Testis (tissue), 3 donors: ENCODE data around the gene TUBGCP5. TPM values are rescaled to one million over a fixed set of nuclear protein-coding genes. Genes with fewer than 3 reads are reported as not detected.

ENCODE experiments used
- DNase-seq: peaks from one replicate; pipeline ENCODE4 v3.0.0-alpha.2; 2019
- H3K27ac ChIP-seq, 2 donors: fragments of 200-600 bp; sonication (generic); one replicate each; pipeline ENCODE4 v1.5.1; 2019
- H3K27me3 ChIP-seq: fragments of 200-600 bp; sonication (generic); one replicate; pipeline ENCODE4 v1.5.1; 2019
- H3K36me3 ChIP-seq: fragments of 200-600 bp; sonication (generic); one replicate; pipeline ENCODE4 v1.5.1; 2017; ENCODE audit warnings: low read depth; ENCODE audit errors: missing control alignments
- H3K4me1 ChIP-seq: fragments of 200-600 bp; sonication (generic); one replicate; pipeline ENCODE4 v1.5.1; 2019
- H3K4me3 ChIP-seq, 2 donors: fragments of 200-600 bp; sonication (generic); one replicate each; pipeline ENCODE4 v1.5.1; 2017 to 2019
- H3K9me3 ChIP-seq: fragments of 200-600 bp; sonication (generic); one replicate; pipeline ENCODE4 v1.5.1; 2017
- CTCF ChIP-seq, 3 experiments: fragments of 450-650 bp in 2 of 3; fragments of 200-600 bp in 1 of 3; sonication (generic) in 1 of 3; IDR thresholded peaks; one replicate each; pipeline ENCODE4 v1.5.1; 2016 to 2019; ENCODE audit warnings: antibody characterized with exemption in 3 of 3, mild to moderate bottlenecking in 2 of 3, moderate library complexity in 1 of 3
- POLR2A ChIP-seq: fragments of 450-650 bp; IDR thresholded peaks from one replicate; pipeline ENCODE4 v1.6.1; 2017; ENCODE audit warnings: antibody characterized with exemption, mild to moderate bottlenecking, moderate library complexity
- WGBS, 2 donors: methylation state at CpG; one replicate each; pipeline ENCODE4 v1.1.5; 2018; 5-methylcytosine and 5-hydroxymethylcytosine counted together
- intact Hi-C: fragments of 100-400 bp; cut with DNase I; formaldehyde crosslinking; loops from one replicate; pipeline ENCODE4 v1.15.1; 2023; ENCODE audit warnings: low total_unique reads
- polyA plus RNA-seq: library from polyadenylated mRNA; stranded (reverse); fragments of 350-450 nt; fragmentation: Illumina TruSeq; extraction: RNeasy Lipid Tissue Mini Kit (QIAGEN cat#74804); gene quantifications from one replicate; pipeline ENCODE4 v1.2.3, GENCODE V29; 2014; ENCODE audit warnings: low read depth, low replicate concordance; ENCODE audit not compliant: insufficient read depth
- total RNA-seq, 2 donors: library from RNA; depleted of rRNA; stranded (reverse); fragments of >200 nt; gene quantifications; one replicate each; pipeline ENCODE4 v1.2.3, GENCODE V29; 2016

TUBGCP5 gene
- total and polyA plus RNA-seq, 3 donors from 2014 or later, result 28.6 to 55.1 (median 45.8) TPM

- Histone ChIP-seq H3K9me3 (no peaks in the 10 kb centered on the region), H3K27ac (no peak overlapping the region), H3K4me1 (no peaks in the 10 kb centered on the region), H3K4me3 (no peak overlapping the region), H3K36me3 (no peaks in the 10 kb centered on the region), H3K27me3 (no peaks in the 10 kb centered on the region)
- intact Hi-C loops, result no loop called here
- DNase-seq, result no peak
- no peak for TF ChIP-seq CTCF (IDR thresholded peaks at IDR 0.05)
- 88 to 90% methylated on average over 4 of the region's 4 CpGs for WGBS, 2 donors
Observed at GRCh38 chr15:23075927-23076326, 36.6 kb upstream of the TUBGCP5 start.

GRCh38 chr15:23074684-23075083, 35.3 kb upstream of the TUBGCP5 start:
- Histone ChIP-seq H3K27me3 (no peaks in the 10 kb centered on the region), H3K9me3 (no peaks in the 10 kb centered on the region), H3K36me3 (no peaks in the 10 kb centered on the region), H3K27ac (no peak overlapping the region), H3K4me1 (no peaks in the 10 kb centered on the region), H3K4me3 (no peak overlapping the region)
- WGBS, 2 donors, result 54 to 94% methylated on average over 1 of the region's 1 CpG
- TF ChIP-seq CTCF (IDR thresholded peaks at IDR 0.05) (no peak), POLR2A (no peak)
- DNase-seq, result no peak
- intact Hi-C loops, result no loop called here

GRCh38 chr15:23073890-23074646, 34.7 kb upstream of the TUBGCP5 start:
- TF ChIP-seq POLR2A (no peak), CTCF (IDR thresholded peaks at IDR 0.05) (no peak)
- Histone ChIP-seq H3K4me1 (no peaks in the 10 kb centered on the region), H3K36me3 (no peaks in the 10 kb centered on the region), H3K4me3 (no peak overlapping the region), H3K9me3 (no peaks in the 10 kb centered on the region), H3K27me3 (no peaks in the 10 kb centered on the region), H3K27ac (no peak overlapping the region)
- DNase-seq, result no peak
- intact Hi-C loops, result no loop called here
- 54 to 78% methylated on average over 24 of the region's 24 CpGs for WGBS, 2 donors

- Histone ChIP-seq H3K27ac (no peak overlapping the region), H3K4me3 (no peak overlapping the region), H3K9me3 (no peaks in the 10 kb centered on the region), H3K4me1 (no peaks in the 10 kb centered on the region), H3K36me3 (no peaks in the 10 kb centered on the region), H3K27me3 (no peaks in the 10 kb centered on the region)
- 88 to 89% methylated on average over 1 of the region's 1 CpG for WGBS, 2 donors
- TF ChIP-seq CTCF (IDR thresholded peaks at IDR 0.05) (no peak), POLR2A (no peak)
- no peak for DNase-seq
- intact Hi-C loops, result no loop called here
Observed at GRCh38 chr15:23072633-23073032, 33.3 kb upstream of the TUBGCP5 start.
